Right ventricle myocardium superior (tissue), 1 donor: Measurements from ENCODE around the gene MBTPS2. TPM values are rescaled to one million over a fixed set of nuclear protein-coding genes. Genes with fewer than 3 reads are reported as not detected.
"Not testable (repeated sequence)": the region's sequence is repeated elsewhere in the genome, so short reads cannot be mapped to it uniquely, and the experiment has no call there.

Experiments
- ATAC-seq: fragments of 200-7000 bp; cut with Tn5 transposase; one replicate; pipeline ENCODE4 v1.9.1; 2020; ENCODE audit warnings: mild to moderate bottlenecking; ENCODE audit not compliant: poor library complexity
- DNase-seq: peaks from one replicate; pipeline ENCODE4 v3.0.0-alpha.2; 2020
- intact Hi-C: fragments of 100-400 bp; cut with DNase I; formaldehyde crosslinking; loops from one replicate; pipeline ENCODE4 v1.11.2; 2022
- long read RNA-seq: library from polyadenylated mRNA; unstranded; transcript quantifications from one replicate; pipeline ENCODE4 v2.0.0, GENCODE V29; 2021
- total RNA-seq: library from RNA; stranded (reverse); fragmentation: NEBNext Ultra II Directional; extraction: Animal tissue kit (Norgen Biotek cat#: 25700); gene quantifications from one replicate; pipeline ENCODE4 v1.2.1, GENCODE V29; 2021
- donor health status: DM: no; HTN: yes; CAD: no; lungs with severe emphysema.

The MBTPS2 gene
- total RNA-seq, result 8.6 TPM
- long read RNA-seq, full-length matches to known transcripts, result 20 of 23 reads
- long read RNA-seq, partial matches to known transcripts, result 2 of 23 reads
- long read RNA-seq, other reads (novel, unspliced or antisense), result 1 of 23 reads

GRCh38 chrX:21839334-21840192, at the start of gene MBTPS2:
TSS of gene MBTPS2 (plus strand) at chrX:21839617. CDS start at chrX:21839735, 118 bp downstream.
- intact Hi-C loops, result loop anchor here (5.0 to 10.0 kb wide), 2 partner anchors 77 to 135 kb away; no protein-coding TSS in a partner anchor
- DNase-seq, result peak; percentile 85
- ATAC-seq, result peak; percentile 93

GRCh38 chrX:21798677-21799219, 40.7 kb upstream of the MBTPS2 start:
- intact Hi-C loops, result no loop called here
- ATAC-seq (peak; percentile 75), DNase-seq (no peak)

GRCh38 chrX:21799767-21800166, 39.6 kb upstream of the MBTPS2 start:
- intact Hi-C loops, result no loop called here
- no peak for DNase-seq
- peak; percentile 18 for ATAC-seq

- ATAC-seq (peak; percentile 52), DNase-seq (no peak)
- intact Hi-C loops, result no loop called here
Observed at GRCh38 chrX:21800344-21800770, 39.1 kb upstream of the MBTPS2 start.

GRCh38 chrX:21802054-21802670, 37.3 kb upstream of the MBTPS2 start:
- DNase-seq (no peak), ATAC-seq (no peak)
- intact Hi-C loops, result no loop called here

GRCh38 chrX:21802839-21803238, 36.6 kb upstream of the MBTPS2 start:
- DNase-seq, result no peak
- intact Hi-C loops, result no loop called here
- ATAC-seq, result no peak

GRCh38 chrX:21806691-21807090, 32.7 kb upstream of the MBTPS2 start:
- no peak for ATAC-seq
- DNase-seq, result no peak
- intact Hi-C loops, result no loop called here

GRCh38 chrX:21811832-21812231, 27.6 kb upstream of the MBTPS2 start:
- DNase-seq (no peak), ATAC-seq (no peak)
- intact Hi-C loops, result no loop called here

- no peak for ATAC-seq
- DNase-seq, result no peak
- intact Hi-C loops, result no loop called here
Observed at GRCh38 chrX:21812628-21813027, 26.8 kb upstream of the MBTPS2 start.

GRCh38 chrX:21813612-21814368, 25.6 kb upstream of the MBTPS2 start:
- intact Hi-C loops, result no loop called here
- DNase-seq (no peak), ATAC-seq (no peak)

GRCh38 chrX:21816136-21816535, 23.3 kb upstream of the MBTPS2 start:
- ATAC-seq (no peak), DNase-seq (no peak)
- intact Hi-C loops, result no loop called here

GRCh38 chrX:21820170-21820569, 19.2 kb upstream of the MBTPS2 start:
- intact Hi-C loops, DNase-seq, ATAC-seq: not testable (repeated sequence)

GRCh38 chrX:21821875-21822274, 17.5 kb upstream of the MBTPS2 start:
- ATAC-seq, result peak; percentile 71

GRCh38 chrX:21831496-21831895, 7.9 kb upstream of the MBTPS2 start:
- no peak for ATAC-seq
- DNase-seq, result no peak
- intact Hi-C loops, result no loop called here

More at GRCh38 chrX:21821875-21822274, 17.5 kb upstream of the MBTPS2 start:
- DNase-seq, result no peak
- intact Hi-C loops, result no loop called here

GRCh38 chrX:21837056-21837455, 2.4 kb upstream of the MBTPS2 start:
- DNase-seq, result no peak
- intact Hi-C loops, result loop anchor here (5.0 kb wide), 1 partner anchor 75 kb away; no protein-coding TSS in a partner anchor
- no peak for ATAC-seq

GRCh38 chrX:21838937-21839333, 482 bp upstream of the MBTPS2 start:
- intact Hi-C loops, result loop anchor here (5.0 kb wide), 1 partner anchor 77 kb away; no protein-coding TSS in a partner anchor
- ATAC-seq, result peak; percentile 35
- no peak for DNase-seq

- intact Hi-C loops, result loop anchor here (10.0 kb wide), 1 partner anchor 135 kb away; no protein-coding TSS in a partner anchor
- DNase-seq, result no peak
- no peak for ATAC-seq
Observed at GRCh38 chrX:21840193-21840545, 752 bp downstream of the MBTPS2 start.

- intact Hi-C loops, result loop anchor here (10.0 kb wide), 1 partner anchor 132 kb away; no protein-coding TSS in a partner anchor
- ATAC-seq, result no peak
- no peak for DNase-seq
Observed at GRCh38 chrX:21843179-21843578, 3.8 kb downstream of the MBTPS2 start.
